ENCODE results near the gene TMEM52. TPM values are rescaled to one million over a fixed set of nuclear protein-coding genes. Genes with fewer than 3 reads are reported as not detected.
A peak's percentile ranks its signal among the peaks of the same experiment; 100 is the strongest.

The TMEM52 gene
- total RNA-seq, 1 experiment from 2014 or later, result 4.1 TPM

DNA sequence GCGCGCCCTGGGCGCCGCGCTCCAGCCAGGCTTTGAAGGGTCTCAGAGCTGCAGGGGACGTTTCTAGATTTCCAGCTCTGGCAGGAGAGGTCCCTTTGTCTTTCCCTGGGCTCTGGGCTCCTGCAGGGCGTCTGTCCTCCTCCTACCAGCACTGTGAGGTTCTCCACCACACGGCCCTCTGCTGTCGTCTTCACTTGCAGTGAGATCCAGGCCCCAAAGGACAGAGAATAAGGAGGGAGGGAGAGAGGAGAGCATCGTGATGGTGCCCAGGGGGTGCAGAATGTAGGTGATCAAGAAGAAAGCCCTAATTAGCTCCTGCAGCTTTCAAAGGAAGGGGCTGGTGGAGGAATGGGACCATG lies 24.0 kb downstream of the TMEM52 start:
- Histone ChIP-seq H3K9me3 (ENCODE audit: low read depth, low read length, poor library complexity, severe bottlenecking) (no peaks in the 10 kb centered on the region), H3K36me3 (ENCODE audit: insufficient read depth, low read length, poor library complexity, severe bottlenecking) (no peaks in the 10 kb centered on the region), H3K4me1 (ENCODE audit: insufficient read depth, low read length, poor library complexity, severe bottlenecking) (peaks cover 22% of the 10 kb centered on the region), H3K27me3 (replicated peaks; ENCODE audit: insufficient read depth, low read depth, low read length, poor library complexity) (no peaks in the 10 kb centered on the region), H3K4me3 (ENCODE audit: low read depth, low read length, poor library complexity, severe bottlenecking) (no peak overlapping the region), H3K27ac (ENCODE audit: low read depth, low read length, poor library complexity, severe bottlenecking) (peak overlapping the region; percentile 37)
- TF ChIP-seq EZH2 (IDR thresholded peaks at IDR 0.05; ENCODE audit: borderline replicate concordance, low read depth, low read length, poor library complexity, severe bottlenecking), result no peak
- TF ChIP-seq, protein P1, sequence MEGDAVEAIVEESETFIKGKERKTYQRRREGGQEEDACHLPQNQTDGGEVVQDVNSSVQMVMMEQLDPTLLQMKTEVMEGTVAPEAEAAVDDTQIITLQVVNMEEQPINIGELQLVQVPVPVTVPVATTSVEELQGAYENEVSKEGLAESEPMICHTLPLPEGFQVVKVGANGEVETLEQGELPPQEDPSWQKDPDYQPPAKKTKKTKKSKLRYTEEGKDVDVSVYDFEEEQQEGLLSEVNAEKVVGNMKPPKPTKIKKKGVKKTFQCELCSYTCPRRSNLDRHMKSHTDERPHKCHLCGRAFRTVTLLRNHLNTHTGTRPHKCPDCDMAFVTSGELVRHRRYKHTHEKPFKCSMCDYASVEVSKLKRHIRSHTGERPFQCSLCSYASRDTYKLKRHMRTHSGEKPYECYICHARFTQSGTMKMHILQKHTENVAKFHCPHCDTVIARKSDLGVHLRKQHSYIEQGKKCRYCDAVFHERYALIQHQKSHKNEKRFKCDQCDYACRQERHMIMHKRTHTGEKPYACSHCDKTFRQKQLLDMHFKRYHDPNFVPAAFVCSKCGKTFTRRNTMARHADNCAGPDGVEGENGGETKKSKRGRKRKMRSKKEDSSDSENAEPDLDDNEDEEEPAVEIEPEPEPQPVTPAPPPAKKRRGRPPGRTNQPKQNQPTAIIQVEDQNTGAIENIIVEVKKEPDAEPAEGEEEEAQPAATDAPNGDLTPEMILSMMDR (conservative IDR thresholded peaks at IDR 0.05; ENCODE audit: low read depth, low read length), result no peak
- no peak for DNase-seq (ENCODE audit: low spot score)
- intact Hi-C loops (cut with micrococcal nuclease; ENCODE audit: unreplicated experiment), result no loop called here
- CTCF ChIA-PET, result no interaction called here
- no TSS peak for BruUV-seq (replicated peaks)
- POLR2A ChIA-PET (ENCODE audit: low non-redundant PET), result no interaction called here

DNA sequence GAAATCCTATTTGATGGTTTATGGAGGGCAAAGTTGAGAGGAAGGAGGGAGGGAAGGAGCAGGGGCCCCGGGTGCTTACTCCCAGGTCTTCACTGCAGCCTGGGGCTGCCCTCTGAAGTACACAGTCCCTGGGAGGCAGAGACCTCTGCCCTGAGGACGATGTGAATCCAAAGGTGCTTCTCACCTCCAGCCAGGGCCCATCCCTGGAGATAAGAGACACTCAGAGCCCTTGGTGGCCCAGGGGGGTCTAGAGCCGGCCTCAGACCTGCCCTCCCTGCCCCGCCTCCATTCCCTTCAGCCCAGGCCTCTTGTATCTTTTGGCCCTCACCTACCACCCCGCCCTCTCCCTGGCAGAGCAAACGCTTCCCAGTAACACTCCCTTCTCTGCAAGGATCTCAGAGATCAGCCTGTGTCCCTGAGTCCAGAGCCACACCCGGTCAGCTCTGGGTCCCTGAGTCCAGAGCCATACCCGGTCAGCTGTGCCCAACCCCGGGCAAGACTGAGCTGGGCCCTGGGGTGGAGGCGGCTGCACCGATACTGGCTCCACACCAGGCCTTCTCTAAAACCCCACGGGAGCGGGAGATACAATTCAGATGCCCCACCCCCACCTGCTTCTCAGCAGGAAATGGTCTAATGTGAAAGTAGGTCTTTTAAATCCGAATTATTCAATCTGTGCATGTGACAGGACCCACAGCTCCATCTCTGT lies 24.6 kb downstream of the TMEM52 start:
- intact Hi-C loops (cut with micrococcal nuclease; ENCODE audit: unreplicated experiment), result no loop called here
- Histone ChIP-seq H3K36me3 (ENCODE audit: insufficient read depth, low read length, poor library complexity, severe bottlenecking) (no peaks in the 10 kb centered on the region), H3K27me3 (replicated peaks; ENCODE audit: insufficient read depth, low read depth, low read length, poor library complexity) (no peaks in the 10 kb centered on the region), H3K27ac (ENCODE audit: low read depth, low read length, poor library complexity, severe bottlenecking) (peak overlapping the region; percentile 37), H3K9me3 (ENCODE audit: low read depth, low read length, poor library complexity, severe bottlenecking) (no peaks in the 10 kb centered on the region), H3K4me1 (ENCODE audit: insufficient read depth, low read length, poor library complexity, severe bottlenecking) (peaks cover 22% of the 10 kb centered on the region), H3K4me3 (ENCODE audit: low read depth, low read length, poor library complexity, severe bottlenecking) (no peak overlapping the region)
- POLR2A ChIA-PET (ENCODE audit: low non-redundant PET), result no interaction called here
- BruUV-seq (replicated peaks), result no TSS peak
- TF ChIP-seq EZH2 (IDR thresholded peaks at IDR 0.05; ENCODE audit: borderline replicate concordance, low read depth, low read length, poor library complexity, severe bottlenecking), result no peak
- TF ChIP-seq, protein P1 (conservative IDR thresholded peaks at IDR 0.05; ENCODE audit: low read depth, low read length), result no peak
- CTCF ChIA-PET, result no interaction called here
- DNase-seq (ENCODE audit: low spot score), result peak; percentile 47

DNA sequence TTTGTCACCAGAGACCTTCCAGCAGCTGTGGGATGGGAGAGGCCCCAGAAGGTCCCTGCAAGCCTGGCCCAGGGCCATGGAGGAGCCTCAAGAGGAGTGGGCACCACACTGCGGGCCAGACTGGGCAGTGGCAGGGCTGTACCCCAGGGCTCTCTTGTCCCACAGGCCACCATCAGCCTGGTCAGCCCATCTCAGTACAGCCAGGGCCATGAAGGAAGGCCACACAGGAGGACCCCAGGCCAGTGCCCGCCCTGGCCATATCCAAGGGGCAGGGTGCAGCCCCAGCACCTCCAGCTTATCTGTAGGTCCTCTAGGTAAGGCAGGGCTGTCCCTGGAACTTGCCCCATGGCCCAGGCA lies 25.1 kb downstream of the TMEM52 start:
- TF ChIP-seq EZH2 (IDR thresholded peaks at IDR 0.05; ENCODE audit: borderline replicate concordance, low read depth, low read length, poor library complexity, severe bottlenecking), result no peak
- TF ChIP-seq, protein P1 (conservative IDR thresholded peaks at IDR 0.05; ENCODE audit: low read depth, low read length), result no peak
- Histone ChIP-seq H3K4me1 (ENCODE audit: insufficient read depth, low read length, poor library complexity, severe bottlenecking) (peaks cover 26% of the 10 kb centered on the region), H3K27ac (ENCODE audit: low read depth, low read length, poor library complexity, severe bottlenecking) (no peak overlapping the region), H3K27me3 (replicated peaks; ENCODE audit: insufficient read depth, low read depth, low read length, poor library complexity) (no peaks in the 10 kb centered on the region), H3K36me3 (ENCODE audit: insufficient read depth, low read length, poor library complexity, severe bottlenecking) (no peaks in the 10 kb centered on the region), H3K4me3 (ENCODE audit: low read depth, low read length, poor library complexity, severe bottlenecking) (no peak overlapping the region), H3K9me3 (ENCODE audit: low read depth, low read length, poor library complexity, severe bottlenecking) (no peaks in the 10 kb centered on the region)
- intact Hi-C loops (cut with micrococcal nuclease; ENCODE audit: unreplicated experiment), result no loop called here
- CTCF ChIA-PET, result no interaction called here
- no peak for DNase-seq (ENCODE audit: low spot score)
- BruUV-seq (replicated peaks), result no TSS peak
- POLR2A ChIA-PET (ENCODE audit: low non-redundant PET), result no interaction called here

Data from A673 (cell line).